Measurements from ENCODE around the gene AP2M1. TPM values are rescaled to one million over a fixed set of nuclear protein-coding genes. Genes with fewer than 3 reads are reported as not detected.

AP2M1 gene
- total and polyA plus RNA-seq, 2 of the 13 experiments (the other 11 are each of a cell fraction or from before 2014, with no cell fraction given): 126 to 146 TPM

- FAIRE-seq: no peak
- ChIA-PET CTCF (ENCODE audit: low intra/inter-chr PET ratio, low total read pairs) (no interaction called here), POLR2A (no interaction called here)
- Histone ChIP-seq H3K27me3 (ENCODE audit: control insufficient read depth in 1 of 2, insufficient read depth in 2 of 2, low read length in 2 of 2) (peaks cover 0 to 18% of the 10 kb centered on the region in 2 experiments; a peak in 2 of 5 replicates), H3K79me2 (ENCODE audit: insufficient read depth, low read length) (no peaks in the 10 kb centered on the region), H3K4me2 (ENCODE audit: low read depth, low read length) (no peak overlapping the region), H2AFZ (ENCODE audit: low read length) (no peak overlapping the region), H3K9me3 (ENCODE audit: low read length) (no peaks in the 10 kb centered on the region), H3K4me1 (ENCODE audit: insufficient read depth, low read length) (no peaks in the 10 kb centered on the region), H3K36me3 (replicated peaks in 1 of 2; ENCODE audit: control insufficient read depth in 1 of 2, insufficient read depth in 2 of 2, low read length in 2 of 2) (no peaks in the 10 kb centered on the region), H3K4me3 (replicated peaks in 1 of 3; ENCODE audit: insufficient read depth in 1 of 3, low read depth in 2 of 3, low read length in 3 of 3) (no peak overlapping the region), H3K9ac (ENCODE audit: insufficient read depth, low read depth, low read length) (no peak overlapping the region), H3K27ac (ENCODE audit: extremely low read length, insufficient read depth, low read length) (no peak overlapping the region), H4K20me1 (ENCODE audit: insufficient read depth, low read length) (peaks cover 2% of the 10 kb centered on the region; the same call in 1 of the 2 replicates)
- no peak for ATAC-seq
- no peak for DNase-seq (ENCODE audit: low spot score)
- no TSS peak for BruUV-seq (replicated peaks)
- TF ChIP-seq FOSL2 (CRISPR knock-in tag; IDR thresholded peaks at IDR 0.05) (peak; percentile 18; the same call in 1 of the 2 replicates), SOX13 (IDR thresholded peaks at IDR 0.05) (no peak), SOX13 (CRISPR knock-in tag; conservative IDR thresholded peaks at IDR 0.05 in 1 of 2, IDR thresholded peaks at IDR 0.05 in 1 of 2) (peak in 1 of 2 experiments; percentile 24; a peak in 1 of 4 replicates), NR1H2 (CRISPR knock-in tag; IDR thresholded peaks at IDR 0.05; ENCODE audit: borderline replicate concordance, low read depth) (no peak), ZNF232 (CRISPR knock-in tag; IDR thresholded peaks at IDR 0.05; ENCODE audit: borderline replicate concordance) (no peak), KMT2B (CRISPR knock-in tag; IDR thresholded peaks at IDR 0.05) (no peak), ZNF281 (CRISPR knock-in tag; IDR thresholded peaks at IDR 0.05; ENCODE audit: borderline replicate concordance) (no peak), ZNF749 (CRISPR knock-in tag; IDR thresholded peaks at IDR 0.05; ENCODE audit: borderline replicate concordance) (no peak), HNF4G (IDR thresholded peaks at IDR 0.05; ENCODE audit: borderline replicate concordance, low read depth, low read length) (no peak), HNF4G (CRISPR knock-in tag; IDR thresholded peaks at IDR 0.05; ENCODE audit: borderline replicate concordance, low read depth) (no peak)
- intact Hi-C loops (cut with micrococcal nuclease; ENCODE audit: unreplicated experiment): loop anchor here (10.0 kb wide), 1 partner anchor 62 kb away; no protein-coding TSS in a partner anchor
- in situ Hi-C loops (cut with HindIII; ENCODE audit: extremely low pct_ligation_motif_present, low pct_unique_long_range_greater_than_20kb): no loop called here
- 0% methylated on average over 3 of the region's 3 CpGs for WGBS (ENCODE audit: low lambda C conversion rate)
Measured at GRCh38 chr3:184222521-184222920, 47.9 kb downstream of the AP2M1 start.
